ENCODE data around the gene IGF1R. TPM values are rescaled to one million over a fixed set of nuclear protein-coding genes. Genes with fewer than 3 reads are reported as not detected.

The IGF1R gene
- total RNA-seq, 1 donor from 2014 or later: 23.5 TPM

DNA sequence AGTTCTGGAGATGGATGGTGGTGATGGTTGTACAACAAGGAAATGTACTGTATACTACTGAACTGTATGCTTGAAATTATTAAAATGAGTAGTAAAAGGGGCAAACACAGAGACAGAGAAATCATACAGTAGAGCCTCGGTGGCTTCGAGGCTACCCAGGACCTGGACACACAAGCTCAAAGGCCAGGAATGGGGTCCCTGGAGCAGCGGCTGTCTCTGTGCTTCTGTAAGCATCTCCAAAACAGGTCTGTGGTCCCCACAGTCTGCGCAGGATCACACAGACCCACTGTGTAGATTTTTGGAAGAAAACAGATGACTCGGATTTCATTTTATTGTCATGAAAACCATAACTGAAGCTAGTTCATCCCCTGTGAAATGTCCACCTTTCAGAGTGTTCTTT is 319.6 kb downstream of the IGF1R start:
- Histone ChIP-seq H3K79me2 (ENCODE audit: low read depth) (no peaks in the 10 kb centered on the region), H3K36me3 (no peaks in the 10 kb centered on the region), H2AFZ (replicated peaks) (no peak overlapping the region), H3K4me1 (no peaks in the 10 kb centered on the region), H4K20me1 (ENCODE audit: low read depth) (no peaks in the 10 kb centered on the region), H3K9ac (no peak overlapping the region), H3F3A (ENCODE audit: low read depth) (no peaks in the 10 kb centered on the region), H3K27me3 (no peaks in the 10 kb centered on the region), H3K27ac (no peak overlapping the region), H3K4me3 (no peak overlapping the region), H3K9me3 (ENCODE audit: low read depth) (no peaks in the 10 kb centered on the region), H3K4me2 (no peak overlapping the region)
- H3K27me3 Mint-ChIP-seq (ENCODE audit: insufficient read depth, low read depth): peaks cover 2% of the 10 kb centered on the region
- H3K36me3 Mint-ChIP-seq: peaks cover 9% of the 10 kb centered on the region
- peaks cover 5% of the 10 kb centered on the region for H3K9me3 Mint-ChIP-seq
- no peak for DNase-seq (ENCODE audit: low spot score)
- H3K27ac Mint-ChIP-seq: no peak overlapping the region
- no peak overlapping the region for H3K4me3 Mint-ChIP-seq
- TF ChIP-seq, protein P1, sequence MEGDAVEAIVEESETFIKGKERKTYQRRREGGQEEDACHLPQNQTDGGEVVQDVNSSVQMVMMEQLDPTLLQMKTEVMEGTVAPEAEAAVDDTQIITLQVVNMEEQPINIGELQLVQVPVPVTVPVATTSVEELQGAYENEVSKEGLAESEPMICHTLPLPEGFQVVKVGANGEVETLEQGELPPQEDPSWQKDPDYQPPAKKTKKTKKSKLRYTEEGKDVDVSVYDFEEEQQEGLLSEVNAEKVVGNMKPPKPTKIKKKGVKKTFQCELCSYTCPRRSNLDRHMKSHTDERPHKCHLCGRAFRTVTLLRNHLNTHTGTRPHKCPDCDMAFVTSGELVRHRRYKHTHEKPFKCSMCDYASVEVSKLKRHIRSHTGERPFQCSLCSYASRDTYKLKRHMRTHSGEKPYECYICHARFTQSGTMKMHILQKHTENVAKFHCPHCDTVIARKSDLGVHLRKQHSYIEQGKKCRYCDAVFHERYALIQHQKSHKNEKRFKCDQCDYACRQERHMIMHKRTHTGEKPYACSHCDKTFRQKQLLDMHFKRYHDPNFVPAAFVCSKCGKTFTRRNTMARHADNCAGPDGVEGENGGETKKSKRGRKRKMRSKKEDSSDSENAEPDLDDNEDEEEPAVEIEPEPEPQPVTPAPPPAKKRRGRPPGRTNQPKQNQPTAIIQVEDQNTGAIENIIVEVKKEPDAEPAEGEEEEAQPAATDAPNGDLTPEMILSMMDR (IDR thresholded peaks at IDR 0.05): no peak
- TF ChIP-seq EZH2phosphoT487 (IDR thresholded peaks at IDR 0.05) (no peak), EZH2 (IDR thresholded peaks at IDR 0.05) (no peak)
- H3K4me1 Mint-ChIP-seq: no peaks in the 10 kb centered on the region

DNA sequence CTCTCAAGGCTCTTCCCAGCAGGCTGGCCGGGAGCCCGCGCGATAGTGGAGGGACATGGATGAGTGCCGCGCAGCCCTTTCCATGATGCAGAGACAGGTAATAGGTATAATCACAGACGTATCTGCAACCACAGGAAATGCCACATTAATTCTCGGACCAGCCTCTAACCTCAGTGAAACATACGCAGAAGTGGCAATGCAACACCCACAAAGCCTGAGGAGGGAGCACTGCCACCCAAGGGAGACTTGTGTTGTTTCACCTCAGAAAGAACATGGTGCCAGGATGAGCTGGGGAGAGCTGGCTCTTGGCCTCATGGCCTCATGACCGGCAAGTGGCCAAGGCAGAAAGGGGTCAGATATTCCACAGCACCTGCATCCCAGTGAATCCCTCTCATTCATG is 320.2 kb downstream of the IGF1R start:
- DNase-seq (ENCODE audit: low spot score): no peak
- no peak overlapping the region for H3K4me3 Mint-ChIP-seq

GRCh38 chr15:98969126-98969735 is 320.9 kb downstream of the IGF1R start:
- Histone ChIP-seq H2AFZ (replicated peaks) (no peak overlapping the region), H3K4me2 (no peak overlapping the region), H3K9me3 (ENCODE audit: low read depth) (no peaks in the 10 kb centered on the region), H3K36me3 (no peaks in the 10 kb centered on the region), H3K79me2 (ENCODE audit: low read depth) (no peaks in the 10 kb centered on the region), H3K27me3 (no peaks in the 10 kb centered on the region), H3K4me3 (no peak overlapping the region), H4K20me1 (ENCODE audit: low read depth) (no peaks in the 10 kb centered on the region), H3K9ac (no peak overlapping the region), H3F3A (ENCODE audit: low read depth) (no peaks in the 10 kb centered on the region), H3K4me1 (no peaks in the 10 kb centered on the region), H3K27ac (no peak overlapping the region)
- Mint-ChIP-seq H3K4me3 (no peak overlapping the region), H3K36me3 (peaks cover 2% of the 10 kb centered on the region), H3K4me1 (no peaks in the 10 kb centered on the region), H3K27ac (no peak overlapping the region), H3K27me3 (ENCODE audit: insufficient read depth, low read depth) (peaks cover 2% of the 10 kb centered on the region), H3K9me3 (no peaks in the 10 kb centered on the region)
- TF ChIP-seq, protein P1 (IDR thresholded peaks at IDR 0.05): no peak
- no peak for TF ChIP-seq EZH2 (IDR thresholded peaks at IDR 0.05)
- TF ChIP-seq EZH2phosphoT487 (IDR thresholded peaks at IDR 0.05): no peak
- DNase-seq (ENCODE audit: low spot score): no peak

More for the DNA sequence above, 320.2 kb downstream of the IGF1R start:
- no peaks in the 10 kb centered on the region for H3K27me3 ChIP-seq
- H3K4me3 ChIP-seq: no peak overlapping the region
- H3F3A ChIP-seq (ENCODE audit: low read depth): no peaks in the 10 kb centered on the region
- no peaks in the 10 kb centered on the region for H3K4me1 Mint-ChIP-seq
- no peak overlapping the region for H3K27ac Mint-ChIP-seq
- no peak overlapping the region for H3K4me2 ChIP-seq
- H3K9ac ChIP-seq: no peak overlapping the region
- H3K79me2 ChIP-seq (ENCODE audit: low read depth): no peaks in the 10 kb centered on the region
- H3K27ac ChIP-seq: no peak overlapping the region
- H3K9me3 Mint-ChIP-seq: no peaks in the 10 kb centered on the region
- H4K20me1 ChIP-seq (ENCODE audit: low read depth): no peaks in the 10 kb centered on the region
- no peaks in the 10 kb centered on the region for H3K9me3 ChIP-seq (ENCODE audit: low read depth)
- no peaks in the 10 kb centered on the region for H3K4me1 ChIP-seq
- H3K27me3 Mint-ChIP-seq (ENCODE audit: insufficient read depth, low read depth): peaks cover 2% of the 10 kb centered on the region
- no peaks in the 10 kb centered on the region for H3K36me3 ChIP-seq
- TF ChIP-seq EZH2 (IDR thresholded peaks at IDR 0.05): no peak
- TF ChIP-seq EZH2phosphoT487 (IDR thresholded peaks at IDR 0.05): no peak
- TF ChIP-seq, protein P1 (IDR thresholded peaks at IDR 0.05): no peak
- peaks cover 3% of the 10 kb centered on the region for H3K36me3 Mint-ChIP-seq
- H2AFZ ChIP-seq (replicated peaks): no peak overlapping the region

Measured in neural progenitor cell (in vitro differentiated cells).